D721Med (cell line): ENCODE measurements around the gene FLNA.

Source experiments
- DNase-seq: peaks from one replicate; pipeline ENCODE4 v3.0.0; 2011; ENCODE audit warnings: low spot score; ENCODE audit not compliant: insufficient read length
- FAIRE-seq: peaks from 2 replicates; lab custom pipeline; 2011; peaks lifted over from hg19 to GRCh38; lab: Jason Lieb, UNC
- TF ChIP-seq, protein P1 (sequence below): IDR thresholded peaks from 2 replicates; pipeline ENCODE4 v1.5.1; 2012; ENCODE audit warnings: mild to moderate bottlenecking, control low read depth; ENCODE audit not compliant: insufficient read depth; ENCODE audit errors: missing control alignments

FLNA gene

DNA sequence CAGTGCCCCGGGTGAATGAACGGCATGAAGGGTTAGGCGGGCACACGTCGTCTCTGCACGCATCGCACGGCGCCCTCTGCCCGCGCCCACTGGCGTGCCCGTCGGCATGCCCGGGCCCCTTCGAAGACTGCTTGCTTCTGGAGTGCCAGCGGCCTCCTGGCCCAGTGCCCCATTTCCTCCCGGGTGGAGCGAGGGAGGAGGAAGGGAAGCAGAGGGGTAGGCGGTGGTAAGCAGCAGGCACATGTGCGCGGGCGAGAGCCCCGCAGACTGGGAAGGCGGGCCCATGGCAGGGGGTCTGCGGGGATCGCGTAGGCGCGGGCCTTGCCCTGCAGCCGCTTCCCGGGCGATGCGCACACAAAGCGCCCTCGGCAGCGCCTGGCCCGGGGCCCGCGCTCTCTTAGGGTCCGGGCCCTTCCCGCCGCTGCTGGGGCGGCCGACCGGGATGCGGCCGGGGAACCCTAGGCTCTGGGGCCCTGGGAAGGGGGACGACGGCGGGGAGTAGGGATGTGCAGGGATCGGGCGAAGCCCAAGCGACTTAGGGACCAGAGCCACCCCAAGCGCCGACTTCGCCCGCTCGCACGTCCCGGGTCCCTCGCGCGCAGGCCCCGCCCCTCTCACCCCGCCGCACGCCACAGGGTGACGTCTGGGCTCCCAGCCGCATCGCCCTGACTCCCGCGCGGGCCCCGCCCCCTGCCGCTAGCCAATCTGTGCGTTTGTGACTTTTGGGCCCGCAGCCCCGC, 3.8 kb upstream of the FLNA start:
- TF ChIP-seq, protein P1, sequence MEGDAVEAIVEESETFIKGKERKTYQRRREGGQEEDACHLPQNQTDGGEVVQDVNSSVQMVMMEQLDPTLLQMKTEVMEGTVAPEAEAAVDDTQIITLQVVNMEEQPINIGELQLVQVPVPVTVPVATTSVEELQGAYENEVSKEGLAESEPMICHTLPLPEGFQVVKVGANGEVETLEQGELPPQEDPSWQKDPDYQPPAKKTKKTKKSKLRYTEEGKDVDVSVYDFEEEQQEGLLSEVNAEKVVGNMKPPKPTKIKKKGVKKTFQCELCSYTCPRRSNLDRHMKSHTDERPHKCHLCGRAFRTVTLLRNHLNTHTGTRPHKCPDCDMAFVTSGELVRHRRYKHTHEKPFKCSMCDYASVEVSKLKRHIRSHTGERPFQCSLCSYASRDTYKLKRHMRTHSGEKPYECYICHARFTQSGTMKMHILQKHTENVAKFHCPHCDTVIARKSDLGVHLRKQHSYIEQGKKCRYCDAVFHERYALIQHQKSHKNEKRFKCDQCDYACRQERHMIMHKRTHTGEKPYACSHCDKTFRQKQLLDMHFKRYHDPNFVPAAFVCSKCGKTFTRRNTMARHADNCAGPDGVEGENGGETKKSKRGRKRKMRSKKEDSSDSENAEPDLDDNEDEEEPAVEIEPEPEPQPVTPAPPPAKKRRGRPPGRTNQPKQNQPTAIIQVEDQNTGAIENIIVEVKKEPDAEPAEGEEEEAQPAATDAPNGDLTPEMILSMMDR, result no peak
- DNase-seq, result peak; percentile 54
- no peak for FAIRE-seq

DNA sequence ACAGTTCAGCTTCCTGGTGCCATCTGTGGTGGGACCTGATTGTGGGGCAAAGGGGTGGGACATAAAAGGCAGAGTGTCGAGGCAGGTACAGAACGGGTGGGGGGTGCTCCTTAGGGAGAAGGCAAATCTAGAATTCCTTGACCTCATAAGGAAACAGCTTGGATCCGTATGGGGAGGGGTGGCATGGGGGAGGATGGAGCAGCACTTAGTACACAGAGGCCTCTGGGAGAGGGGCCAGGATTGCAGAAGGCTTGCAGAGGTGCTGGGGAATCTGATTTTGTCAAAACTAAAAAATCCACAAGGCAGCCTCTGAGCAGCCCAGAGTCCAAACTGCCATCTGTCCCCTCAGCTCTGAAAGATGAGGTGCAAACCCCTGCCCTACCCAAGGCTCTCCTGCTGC, 2.3 kb upstream of the FLNA start:
- TF ChIP-seq, protein P1, result no peak
- FAIRE-seq (no peak), DNase-seq (no peak)

DNA sequence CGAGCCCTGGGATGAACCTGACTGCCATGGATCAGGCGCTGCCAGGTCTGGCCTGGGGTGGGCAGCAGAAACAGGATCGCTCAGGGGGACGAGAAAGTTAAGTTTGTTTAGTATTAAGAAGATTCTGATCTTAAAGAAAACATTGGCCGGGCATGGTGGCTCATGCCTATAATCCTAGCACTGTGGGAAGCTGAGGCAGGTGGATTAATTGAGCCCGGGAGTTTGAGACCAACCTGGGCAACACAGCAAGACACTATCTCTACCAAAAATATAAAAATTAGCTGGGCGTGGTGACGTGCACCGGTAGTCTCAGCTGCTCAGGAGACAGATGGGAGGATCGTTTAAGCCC, 696 bp upstream of the FLNA start:
- no peak for DNase-seq
- TF ChIP-seq, protein P1, result no peak

DNA sequence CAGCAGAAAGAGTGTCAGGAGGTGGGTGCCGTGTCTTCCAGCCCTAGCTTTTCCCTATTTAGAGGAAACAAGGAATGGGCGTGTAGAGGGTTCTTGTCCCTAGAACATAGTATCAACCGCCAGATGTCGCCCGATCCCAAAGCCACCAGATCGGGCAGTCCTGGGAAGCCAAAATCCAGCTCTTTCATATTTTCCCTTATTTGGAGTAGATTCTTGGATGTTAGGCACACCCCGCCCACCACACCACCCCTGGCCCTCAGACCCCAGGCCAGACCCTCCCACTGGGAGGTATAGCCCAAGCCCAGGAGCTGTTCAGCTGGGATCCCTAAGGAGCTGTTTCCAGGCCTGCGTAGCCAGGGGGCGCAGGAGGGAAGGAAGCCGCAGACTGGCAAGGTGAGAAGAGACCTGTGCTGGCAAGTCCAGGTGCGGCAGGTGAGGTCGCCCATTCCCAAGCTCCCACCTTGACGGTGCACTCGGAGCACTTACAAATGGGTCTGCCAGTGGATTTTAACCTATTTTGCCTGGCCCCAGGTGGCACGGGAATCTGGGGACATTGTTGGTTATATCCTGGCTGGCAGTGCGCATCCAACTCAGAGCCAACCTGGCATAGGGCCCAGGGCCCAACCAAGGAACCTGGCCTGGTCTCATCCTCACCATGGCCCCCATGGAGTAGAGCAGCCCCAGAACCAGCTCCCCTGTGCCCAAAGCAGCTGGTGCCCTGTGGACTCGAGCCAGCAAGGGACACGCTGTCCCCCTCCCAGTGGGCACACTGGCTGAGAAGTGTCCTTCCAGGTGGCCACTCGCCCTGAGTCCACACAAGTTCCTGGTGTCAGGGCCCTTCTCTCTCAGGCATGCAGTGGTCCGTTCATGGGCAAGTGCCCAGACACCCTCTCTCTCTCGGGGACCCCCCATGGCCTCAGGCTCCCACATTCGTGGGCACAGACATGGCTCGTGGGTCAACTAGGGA, 811 bp downstream of the FLNA start:
- FAIRE-seq, result no peak
- DNase-seq, result no peak
- TF ChIP-seq, protein P1, result peak; percentile 44

More for the DNA sequence above, 696 bp upstream of the FLNA start:
- no peak for FAIRE-seq

DNA sequence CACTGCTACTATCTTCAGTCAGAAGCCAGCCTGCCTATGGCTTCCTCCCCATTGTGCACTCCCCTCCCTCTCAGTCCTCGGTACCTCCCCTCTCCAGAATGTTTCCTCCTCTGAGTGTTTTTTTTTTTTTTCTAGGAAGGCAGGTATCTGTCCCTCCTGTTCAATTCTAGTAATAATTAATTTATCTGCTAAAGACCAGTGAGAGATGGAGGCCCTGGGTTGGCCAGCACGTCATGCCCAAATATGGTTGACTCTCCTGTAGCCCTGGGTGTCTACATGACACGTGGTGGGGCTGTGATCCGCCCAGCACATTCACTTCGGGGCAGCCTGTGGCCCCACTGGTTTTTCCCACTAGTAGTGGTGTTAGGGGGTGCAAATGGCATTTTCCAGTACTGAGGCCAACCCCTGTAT, 1.8 kb downstream of the FLNA start:
- DNase-seq, result no peak
- TF ChIP-seq, protein P1, result no peak
- no peak for FAIRE-seq

DNA sequence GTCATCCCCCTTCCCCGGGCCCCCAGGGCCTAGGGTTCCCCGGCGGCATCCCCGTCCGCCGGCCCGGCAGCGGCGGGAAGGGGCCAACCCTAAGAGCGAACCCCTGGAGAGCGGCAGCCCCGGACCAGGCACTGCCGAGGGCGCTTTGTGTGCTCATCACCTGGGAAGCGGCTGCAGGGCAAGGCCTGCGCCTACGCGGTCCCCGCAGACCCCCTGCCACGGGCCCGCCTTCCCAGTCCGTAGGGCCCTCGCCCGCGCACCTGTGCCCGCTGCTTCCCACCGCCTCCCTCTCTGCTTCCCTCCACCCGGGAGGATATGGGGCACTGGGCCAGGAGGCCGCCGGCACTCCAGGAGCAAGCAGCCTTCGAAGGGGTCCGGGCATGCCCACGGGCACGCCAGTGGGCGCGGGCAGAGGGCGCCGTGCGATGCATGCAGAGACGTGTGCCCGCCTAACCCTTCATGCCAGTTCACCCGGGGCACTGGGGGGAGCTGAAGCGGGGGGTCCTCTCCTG, 2.6 kb downstream of the FLNA start:
- FAIRE-seq (no peak), DNase-seq (no peak)
- TF ChIP-seq, protein P1, result no peak
